Right lobe of liver (tissue), 6 donors: ENCODE measurements around the gene CEP68. TPM values are rescaled to one million over a fixed set of nuclear protein-coding genes. Genes with fewer than 3 reads are reported as not detected.

Source experiments
- ATAC-seq, 4 donors: fragments of 200-7000 bp; cut with Tn5 transposase; one replicate each; pipeline ENCODE4 v1.9.1; 2020; ENCODE audit warnings: mild to moderate bottlenecking in 4 of 4, moderate library complexity in 4 of 4
- DNase-seq, 3 donors: peaks; one replicate each; pipeline ENCODE4 v3.0.0-alpha.2; 2020
- H3K27ac ChIP-seq, 3 donors: fragments of 200-600 bp; one replicate each; pipeline ENCODE4 v1.8.0; 2022
- H3K27me3 ChIP-seq, 2 donors: fragments of 200-600 bp; one replicate each; pipeline ENCODE4 v1.8.0; 2022
- H3K36me3 ChIP-seq, 4 donors: fragments of 200-600 bp; sonication (generic) in 1 of 4; one replicate each; pipeline versions ENCODE4 v1.5.1 to v1.8.0; 2017 to 2022; ENCODE audit warnings: control low read depth in 1 of 4
- H3K4me1 ChIP-seq, 4 donors: fragments of 200-600 bp; sonication (generic) in 1 of 4; one replicate each; pipeline versions ENCODE4 v1.5.1 to v1.8.0; 2017 to 2022; ENCODE audit warnings: control low read depth in 1 of 4
- H3K4me3 ChIP-seq, 3 donors: fragments of 200-600 bp; one replicate each; pipeline ENCODE4 v1.8.0; 2022
- H3K9me3 ChIP-seq, 4 donors: fragments of 200-600 bp; sonication (generic) in 1 of 4; one replicate each; pipeline versions ENCODE4 v1.5.1 to v1.8.0; 2017 to 2022; ENCODE audit warnings: control low read depth in 1 of 4
- CTCF ChIP-seq, 4 donors: fragments of 200-600 bp in 3 of 4; fragments of 450-650 bp in 1 of 4; IDR thresholded peaks; one replicate each; pipeline versions ENCODE4 v1.5.1 to v1.8.0; 2016 to 2022; ENCODE audit warnings: antibody characterized with exemption in 4 of 4, mild to moderate bottlenecking in 2 of 4
- POLR2A ChIP-seq: fragments of 450-650 bp; IDR thresholded peaks from one replicate; pipeline ENCODE4 v1.6.1; 2017; ENCODE audit warnings: antibody characterized with exemption, mild to moderate bottlenecking
- WGBS: methylation state at CpG from one replicate; pipeline ENCODE4 v1.1.6; 2018; ENCODE audit warnings: low coverage, low lambda C conversion rate; ENCODE audit not compliant: insufficient coverage; ENCODE audit errors: missing lambda C conversion rate; 5-methylcytosine and 5-hydroxymethylcytosine counted together
- intact Hi-C, 2 donors: fragments of 100-400 bp; cut with DNase I; formaldehyde crosslinking; loops; one replicate each; pipeline versions ENCODE4 v1.11.2 to v1.14.1; 2022
- total RNA-seq, 6 experiments: library from RNA; depleted of rRNA in 2 of 6; stranded (reverse); fragments of >200 nt in 2 of 6; fragmentation: NEBNext Ultra II Directional in 3 of 6; extraction: Animal tissue kit (Norgen Biotek cat#: 25700) in 3 of 6; gene quantifications; one replicate each; pipeline versions ENCODE4 v1.1.0 to v1.2.4, GENCODE V29; 2016 to 2023
- donor health status: DM: no; HTN: yes; CAD: no.
- donor health status: DM: no; HTN: no; CAD: no.
- donor health status: DM: no; HTN: no; CAD: no.
- donor health status: DM: no; HTN: yes; CAD: no.
- donor health status: DM: no; HTN: yes; CAD: no.

Gene CEP68
- total RNA-seq, 6 experiments from 2014 or later, result 1.7 to 4.3 (median 3.2) TPM

GRCh38 chr2:65045651-65046050 lies 10.6 kb upstream of the CEP68 start:
- H3K4me3 ChIP-seq, result no peak overlapping the region
- no peak for TF ChIP-seq POLR2A
- TF ChIP-seq CTCF (IDR thresholded peaks at IDR 0.05), result no peak
- intact Hi-C loops, result loop anchor here in 1 of 2 donors (5.0 kb wide), 1 partner anchor 128 kb away; no protein-coding TSS in a partner anchor
- DNase-seq (no peak), ATAC-seq (no peak)
- no peaks in the 10 kb centered on the region for H3K27me3 ChIP-seq
- WGBS, result 81% methylated on average over 9 of the region's 10 CpGs
- no peaks in the 10 kb centered on the region for H3K9me3 ChIP-seq
- no peaks in the 10 kb centered on the region for H3K36me3 ChIP-seq
- no peaks in the 10 kb centered on the region for H3K4me1 ChIP-seq
- H3K27ac ChIP-seq, result no peak overlapping the region

GRCh38 chr2:65046633-65047407 lies 9.4 kb upstream of the CEP68 start:
- no peak for DNase-seq
- ATAC-seq, result no peak
- 96% methylated on average over 10 of the region's 11 CpGs for WGBS
- Histone ChIP-seq H3K4me3 (no peak overlapping the region), H3K36me3 (no peaks in the 10 kb centered on the region), H3K27ac (no peak overlapping the region), H3K9me3 (no peaks in the 10 kb centered on the region), H3K27me3 (no peaks in the 10 kb centered on the region), H3K4me1 (no peaks in the 10 kb centered on the region)
- no peak for TF ChIP-seq POLR2A
- TF ChIP-seq CTCF (IDR thresholded peaks at IDR 0.05), result no peak
- intact Hi-C loops, result loop anchor here in 1 of 2 donors (5.0 kb wide), 1 partner anchor 130 kb away; no protein-coding TSS in a partner anchor

- no peak for DNase-seq
- no peak overlapping the region for H3K4me3 ChIP-seq
- ATAC-seq, result no peak
- no peak overlapping the region for H3K27ac ChIP-seq
- H3K36me3 ChIP-seq, result no peaks in the 10 kb centered on the region
- intact Hi-C loops, result loop anchor here in 1 of 2 donors (5.0 kb wide), 1 partner anchor 132 kb away; no protein-coding TSS in a partner anchor
- WGBS, result 60% methylated on average over 1 of the region's 1 CpG
- no peak for TF ChIP-seq POLR2A
- TF ChIP-seq CTCF (IDR thresholded peaks at IDR 0.05), result no peak
- H3K9me3 ChIP-seq, result no peaks in the 10 kb centered on the region
- no peaks in the 10 kb centered on the region for H3K27me3 ChIP-seq
- no peaks in the 10 kb centered on the region for H3K4me1 ChIP-seq
Observed at GRCh38 chr2:65049010-65049639, 7.1 kb upstream of the CEP68 start.

GRCh38 chr2:65050931-65051330 lies 5.3 kb upstream of the CEP68 start:
- DNase-seq (no peak), ATAC-seq (no peak)
- WGBS, result 87% methylated on average over 3 of the region's 3 CpGs
- Histone ChIP-seq H3K9me3 (no peaks in the 10 kb centered on the region), H3K27ac (no peak overlapping the region), H3K27me3 (no peaks in the 10 kb centered on the region), H3K4me3 (no peak overlapping the region), H3K36me3 (no peaks in the 10 kb centered on the region), H3K4me1 (peaks cover 0 to 4% (median 0%) of the 10 kb centered on the region in 4 donors)
- TF ChIP-seq POLR2A, result no peak
- TF ChIP-seq CTCF (IDR thresholded peaks at IDR 0.05), result no peak
- intact Hi-C loops, result no loop called here
